ENCODE results near the gene TNFAIP8L2.

- TF ChIP-seq EP300 (IDR thresholded peaks at IDR 0.05; ENCODE audit: borderline replicate concordance): no peak
- TF ChIP-seq RAD21 (IDR thresholded peaks at IDR 0.05; ENCODE audit: low read depth): no peak
Measured at GRCh38 chr1:151164732-151165280, 8.4 kb downstream of the TNFAIP8L2 start.
